Kidney epithelial cell (primary cell): ENCODE results near the gene MED29. TPM values are rescaled to one million over a fixed set of nuclear protein-coding genes. Genes with fewer than 3 reads are reported as not detected.

Source experiments
- DNase-seq: peaks from one replicate; pipeline ENCODE4 v3.0.0-alpha.2; 2010; ENCODE audit warnings: low read depth
- H3K27me3 ChIP-seq: 2 replicates; pipeline ENCODE4 v1.6.0; 2011; ENCODE audit warnings: low read length; ENCODE audit not compliant: control insufficient read depth, insufficient read depth
- H3K36me3 ChIP-seq: 2 replicates; pipeline ENCODE4 v1.5.1; 2011; ENCODE audit warnings: low read length; ENCODE audit not compliant: control insufficient read depth, insufficient read depth
- H3K4me3 ChIP-seq: 2 replicates; pipeline ENCODE4 v1.5.1; 2011; ENCODE audit warnings: low read depth, mild to moderate bottlenecking, control low read depth, low read length
- total RNA-seq: library from RNA; depleted of rRNA; stranded (reverse); fragments of >200 nt; gene quantifications from 2 replicates; pipeline ENCODE4 v1.2.3, GENCODE V29; 2015
- TF ChIP-seq, protein P1 (sequence below): IDR thresholded peaks from 2 replicates; pipeline ENCODE4 v1.5.1; 2011; ENCODE audit warnings: mild to moderate bottlenecking, moderate library complexity, low read length, control low read depth, inconsistent platforms; ENCODE audit not compliant: insufficient read depth, poor library complexity, severe bottlenecking

The MED29 gene
- total RNA-seq, 1 donor from 2014 or later: 22.8 TPM

DNA sequence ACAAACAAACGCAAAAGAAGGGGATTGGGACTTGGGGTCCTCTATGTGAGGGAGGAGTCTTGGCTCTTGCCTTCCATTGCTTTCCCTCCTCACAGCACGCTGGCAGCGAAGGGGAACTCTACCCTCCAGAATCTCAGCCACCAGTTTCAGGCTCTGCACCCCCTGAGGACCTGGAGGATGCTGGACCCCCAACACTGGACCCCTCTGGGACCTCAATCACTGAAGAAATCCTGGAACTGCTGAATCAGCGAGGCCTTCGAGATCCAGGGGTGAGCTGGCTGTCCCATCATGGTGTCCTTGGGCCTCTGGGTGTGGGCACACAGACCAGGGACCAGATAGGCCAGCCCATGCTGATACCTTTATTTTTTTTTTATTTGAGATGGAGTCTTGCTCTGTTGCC lies 30.8 kb downstream of the MED29 start:
- DNase-seq: no peak
- TF ChIP-seq, protein P1, sequence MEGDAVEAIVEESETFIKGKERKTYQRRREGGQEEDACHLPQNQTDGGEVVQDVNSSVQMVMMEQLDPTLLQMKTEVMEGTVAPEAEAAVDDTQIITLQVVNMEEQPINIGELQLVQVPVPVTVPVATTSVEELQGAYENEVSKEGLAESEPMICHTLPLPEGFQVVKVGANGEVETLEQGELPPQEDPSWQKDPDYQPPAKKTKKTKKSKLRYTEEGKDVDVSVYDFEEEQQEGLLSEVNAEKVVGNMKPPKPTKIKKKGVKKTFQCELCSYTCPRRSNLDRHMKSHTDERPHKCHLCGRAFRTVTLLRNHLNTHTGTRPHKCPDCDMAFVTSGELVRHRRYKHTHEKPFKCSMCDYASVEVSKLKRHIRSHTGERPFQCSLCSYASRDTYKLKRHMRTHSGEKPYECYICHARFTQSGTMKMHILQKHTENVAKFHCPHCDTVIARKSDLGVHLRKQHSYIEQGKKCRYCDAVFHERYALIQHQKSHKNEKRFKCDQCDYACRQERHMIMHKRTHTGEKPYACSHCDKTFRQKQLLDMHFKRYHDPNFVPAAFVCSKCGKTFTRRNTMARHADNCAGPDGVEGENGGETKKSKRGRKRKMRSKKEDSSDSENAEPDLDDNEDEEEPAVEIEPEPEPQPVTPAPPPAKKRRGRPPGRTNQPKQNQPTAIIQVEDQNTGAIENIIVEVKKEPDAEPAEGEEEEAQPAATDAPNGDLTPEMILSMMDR: no peak
- Histone ChIP-seq H3K27me3 (no peaks in the 10 kb centered on the region), H3K4me3 (no peak overlapping the region), H3K36me3 (peaks cover 10% of the 10 kb centered on the region)

DNA sequence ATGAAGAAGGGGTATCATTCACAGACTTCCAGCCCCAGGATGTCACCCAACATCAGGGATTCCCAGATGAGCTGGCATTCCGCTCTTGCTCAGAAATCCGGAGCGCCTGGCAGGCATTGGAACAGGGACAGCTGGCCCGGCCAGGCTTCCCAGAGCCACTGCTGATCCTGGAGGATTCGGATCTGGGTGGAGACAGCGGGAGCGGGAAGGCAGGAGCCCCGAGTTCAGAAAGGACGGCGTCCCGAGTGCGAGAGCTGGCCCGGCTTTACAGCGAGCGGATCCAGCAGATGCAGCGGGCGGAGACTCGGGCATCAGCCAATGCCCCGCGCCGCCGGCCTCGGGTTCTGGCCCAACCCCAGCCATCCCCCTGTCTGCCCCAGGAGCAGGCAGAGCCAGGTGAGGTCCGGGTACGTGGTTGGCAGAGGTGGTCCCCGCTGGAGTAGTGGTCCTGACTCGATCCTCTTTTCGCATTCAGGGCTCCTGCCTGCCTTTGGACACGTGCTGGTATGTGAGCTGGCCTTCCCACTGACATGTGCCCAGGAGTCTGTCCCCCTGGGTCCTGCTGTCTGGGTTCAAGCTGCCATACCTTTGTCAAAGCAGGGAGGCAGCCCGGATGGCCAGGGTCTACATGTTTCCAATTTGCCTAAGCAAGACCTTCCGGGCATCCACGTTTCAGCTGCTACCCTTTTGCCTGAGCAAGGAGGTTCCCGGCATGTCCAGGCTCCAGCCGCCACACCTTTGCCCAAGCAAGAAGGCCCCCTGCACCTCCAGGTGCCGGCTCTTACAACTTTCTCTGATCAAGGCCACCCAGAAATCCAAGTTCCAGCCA lies 32.3 kb downstream of the MED29 start:
- H3K4me3 ChIP-seq: no peak overlapping the region

DNA sequence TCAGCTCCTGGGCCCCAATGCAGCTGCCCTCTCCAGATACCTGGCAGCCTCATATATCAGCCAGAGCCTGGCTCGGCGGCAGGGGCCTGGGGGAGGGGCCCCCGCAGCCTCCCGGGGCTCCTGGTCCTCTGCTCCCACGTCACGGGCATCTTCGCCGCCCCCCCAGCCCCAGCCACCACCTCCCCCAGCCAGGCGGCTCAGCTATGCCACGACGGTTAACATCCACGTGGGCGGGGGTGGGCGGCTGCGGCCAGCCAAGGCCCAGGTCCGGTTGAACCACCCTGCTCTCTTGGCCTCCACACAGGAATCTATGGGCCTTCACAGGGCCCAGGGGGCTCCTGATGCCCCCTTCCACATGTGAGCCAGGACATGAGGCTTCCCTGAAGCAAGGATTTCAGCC lies 33.8 kb downstream of the MED29 start:
- Histone ChIP-seq H3K36me3 (peaks cover 3% of the 10 kb centered on the region), H3K27me3 (no peaks in the 10 kb centered on the region), H3K4me3 (no peak overlapping the region)
- DNase-seq: no peak
- TF ChIP-seq, protein P1: no peak

More for the DNA sequence above, 32.3 kb downstream of the MED29 start:
- TF ChIP-seq, protein P1: no peak
- Histone ChIP-seq H3K36me3 (peaks cover 8% of the 10 kb centered on the region), H3K27me3 (no peaks in the 10 kb centered on the region)
- no peak for DNase-seq

DNA sequence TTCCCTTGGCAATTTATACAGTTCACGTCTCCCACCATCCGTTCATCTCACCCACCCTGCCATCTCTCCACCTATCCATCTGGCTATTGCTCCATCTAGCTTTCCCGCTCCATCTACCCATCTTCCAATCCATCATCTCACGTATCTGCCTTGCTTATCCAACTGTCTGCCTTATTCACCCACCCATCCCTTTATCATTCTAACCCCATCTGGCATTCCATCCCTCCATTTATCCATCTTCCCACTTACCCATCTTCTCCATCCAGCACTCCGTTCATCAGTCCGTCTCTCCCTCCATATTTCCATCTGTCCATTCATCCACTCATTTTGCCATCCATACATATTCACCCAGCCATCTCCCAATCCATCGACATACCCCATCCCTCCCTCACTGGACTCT lies 34.6 kb downstream of the MED29 start:
- Histone ChIP-seq H3K4me3 (no peak overlapping the region), H3K27me3 (no peaks in the 10 kb centered on the region), H3K36me3 (peaks cover 3% of the 10 kb centered on the region)
- TF ChIP-seq, protein P1: no peak
- no peak for DNase-seq

DNA sequence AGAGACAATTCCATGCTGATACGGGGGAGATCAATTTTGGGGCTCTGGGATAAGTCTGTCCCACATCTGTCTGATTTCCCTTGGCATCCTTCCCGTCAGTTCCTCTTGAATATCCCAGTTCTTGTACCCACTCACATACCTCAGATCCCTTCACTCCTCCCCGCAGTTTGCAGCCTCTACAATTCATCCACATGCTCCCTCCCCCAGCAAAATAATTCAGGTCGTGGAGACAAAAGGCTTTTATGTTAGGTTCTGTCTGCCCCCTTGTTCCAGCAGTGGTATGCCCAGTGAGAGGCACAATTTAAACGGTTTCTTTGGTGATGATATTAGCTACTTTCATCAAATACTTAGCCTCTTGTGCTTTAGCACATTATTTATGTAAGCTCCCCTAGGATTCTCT lies 35.0 kb downstream of the MED29 start:
- Histone ChIP-seq H3K36me3 (peaks cover 3% of the 10 kb centered on the region), H3K27me3 (no peaks in the 10 kb centered on the region), H3K4me3 (no peak overlapping the region)
- no peak for DNase-seq
- TF ChIP-seq, protein P1: no peak

DNA sequence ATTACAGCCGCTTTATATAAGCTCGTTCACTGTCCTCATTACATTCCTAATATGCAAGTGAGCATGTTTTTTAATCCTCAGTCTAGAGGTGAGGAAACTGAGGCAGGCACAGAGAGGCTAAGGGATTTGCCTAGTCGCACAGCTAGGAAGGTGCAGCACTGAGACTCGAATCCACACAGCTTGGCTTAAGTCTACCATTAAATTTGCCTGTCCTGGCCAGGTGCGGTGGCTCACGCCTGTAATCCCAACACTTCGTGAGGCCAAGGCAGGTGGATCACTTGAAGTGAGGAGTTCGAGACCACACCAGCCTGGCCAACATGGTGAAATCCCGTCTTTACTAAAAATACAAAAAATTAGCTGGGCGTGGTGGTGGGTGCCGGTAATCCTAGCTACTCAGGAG lies 36.5 kb downstream of the MED29 start:
- H3K27me3 ChIP-seq: no peaks in the 10 kb centered on the region
- peaks cover 3% of the 10 kb centered on the region for H3K36me3 ChIP-seq
- TF ChIP-seq, protein P1: no peak
- no peak overlapping the region for H3K4me3 ChIP-seq
- no peak for DNase-seq
